ENCODE measurements around the gene OTOP1.
"Not testable (repeated sequence)": the region's sequence is repeated elsewhere in the genome, so short reads cannot be mapped to it uniquely, and the experiment has no call there.

The OTOP1 gene

DNA sequence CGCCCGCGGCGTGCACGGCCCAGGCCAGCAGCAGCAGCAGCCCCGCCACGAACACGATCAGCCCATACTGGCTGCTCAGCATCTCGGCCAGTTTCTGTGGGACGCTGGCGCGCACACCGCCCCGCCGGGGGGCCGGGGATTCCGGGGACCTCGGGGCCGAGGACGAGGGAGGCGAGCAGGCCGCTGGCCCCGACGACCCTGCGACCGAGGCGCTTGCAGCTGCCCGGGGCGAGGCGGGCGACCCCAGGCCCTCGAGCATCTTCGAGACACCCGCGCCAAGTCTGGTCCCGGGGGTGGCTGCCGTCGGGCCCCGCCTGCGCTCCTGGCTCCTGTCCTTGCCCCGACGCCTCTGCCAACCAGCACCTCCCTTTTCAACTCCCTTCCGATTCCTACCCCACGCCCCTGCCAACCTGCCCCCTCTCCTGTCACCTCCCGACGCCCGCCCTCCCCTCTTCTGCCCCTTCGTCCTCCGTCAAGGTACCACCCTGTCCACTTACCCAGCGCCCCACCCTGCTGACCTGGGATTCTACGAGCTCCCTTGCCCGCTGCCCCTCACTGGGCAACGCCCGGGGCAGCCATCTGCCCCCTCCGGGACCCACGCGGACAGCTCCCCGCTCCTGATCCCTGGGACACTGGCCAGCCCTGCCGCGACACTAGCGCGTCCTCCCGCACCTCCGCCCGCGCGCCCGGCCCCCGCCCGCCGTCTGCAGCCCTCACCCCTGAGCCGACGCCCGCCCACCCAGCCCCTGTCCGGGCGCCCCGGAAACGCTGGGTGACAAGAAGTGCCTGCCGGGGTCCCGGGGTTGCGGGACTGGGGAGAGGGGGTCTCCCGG lies at the start of gene OTOP1:
Gene OTOP1, minus strand, starts transcription at position 324 of the 833 bp plus-strand sequence. Its CDS starts 65 bp downstream, at position 259.
- no peak for DNase-seq (ENCODE audit: low read depth)

GRCh38 chr4:4274226-4274625 lies 47.5 kb upstream of the OTOP1 start:
- DNase-seq (ENCODE audit: low read depth) = no peak

DNA sequence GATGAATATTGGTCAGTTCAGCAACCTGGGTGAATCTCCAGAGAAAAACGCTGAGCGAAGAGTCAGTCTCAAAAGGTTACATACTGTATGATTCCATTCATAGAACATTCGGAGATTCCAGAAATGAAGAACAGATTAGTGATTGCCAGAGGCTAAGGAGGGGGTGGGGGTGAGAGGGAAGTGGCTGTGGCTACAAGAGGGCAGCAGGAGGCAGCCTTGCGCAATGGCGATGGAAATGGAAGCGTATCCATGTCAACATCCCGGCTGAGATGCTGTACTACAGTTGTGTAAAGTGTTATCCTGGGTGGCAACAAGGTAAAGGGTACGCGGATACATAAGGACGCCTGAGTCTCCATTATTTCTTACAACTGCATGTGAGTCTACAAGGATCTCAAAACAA lies 45.2 kb upstream of the OTOP1 start:
- DNase-seq (ENCODE audit: low read depth) = no peak

GRCh38 chr4:4270529-4270928 lies 43.8 kb upstream of the OTOP1 start:
- DNase-seq (ENCODE audit: low read depth) = no peak

DNA sequence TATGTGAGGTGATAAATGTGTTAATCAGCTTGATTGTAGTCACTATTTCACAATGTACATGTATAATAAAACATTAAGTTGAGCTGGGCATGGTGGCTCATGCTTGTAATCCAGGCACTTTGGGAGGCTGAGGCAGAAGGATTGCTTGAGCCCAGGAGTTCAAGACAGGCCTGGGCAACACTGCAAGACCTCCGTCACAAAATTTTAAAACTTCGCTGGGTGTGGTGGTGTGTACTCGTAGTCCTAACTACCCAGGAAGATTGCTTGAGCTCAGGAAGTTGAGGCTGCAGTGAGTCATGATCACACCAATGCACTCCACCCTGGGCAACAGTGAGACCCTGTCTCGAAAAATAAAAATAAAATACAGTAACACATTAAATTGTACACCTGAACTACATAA lies 43.1 kb upstream of the OTOP1 start:
- no peak for DNase-seq (ENCODE audit: low read depth)

DNA sequence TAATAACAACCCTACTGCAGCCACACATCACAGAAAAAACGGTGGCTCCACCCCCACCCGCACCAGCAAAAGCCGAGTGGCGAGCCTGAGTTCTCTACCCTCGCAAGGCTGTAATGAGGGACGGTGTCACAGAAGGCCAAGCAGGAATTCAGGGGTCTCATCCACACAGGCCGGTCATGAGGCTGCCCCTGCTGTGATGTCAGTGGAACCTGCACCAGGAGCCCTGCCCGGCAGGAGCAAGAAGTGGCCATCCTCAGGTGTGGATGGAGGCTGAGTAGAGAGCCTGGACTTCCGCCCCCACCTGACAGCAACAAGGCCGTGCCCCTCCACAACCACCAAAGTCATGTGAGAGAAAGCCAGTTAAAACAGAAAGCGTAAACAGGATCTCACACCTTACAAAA lies 42.6 kb upstream of the OTOP1 start:
- DNase-seq (ENCODE audit: low read depth) = peak; percentile 32

GRCh38 chr4:4268776-4269175 lies 42.0 kb upstream of the OTOP1 start:
- no peak for DNase-seq (ENCODE audit: low read depth)

- no peak for DNase-seq (ENCODE audit: low read depth)
Measured at GRCh38 chr4:4267981-4268380, 41.3 kb upstream of the OTOP1 start.

DNA sequence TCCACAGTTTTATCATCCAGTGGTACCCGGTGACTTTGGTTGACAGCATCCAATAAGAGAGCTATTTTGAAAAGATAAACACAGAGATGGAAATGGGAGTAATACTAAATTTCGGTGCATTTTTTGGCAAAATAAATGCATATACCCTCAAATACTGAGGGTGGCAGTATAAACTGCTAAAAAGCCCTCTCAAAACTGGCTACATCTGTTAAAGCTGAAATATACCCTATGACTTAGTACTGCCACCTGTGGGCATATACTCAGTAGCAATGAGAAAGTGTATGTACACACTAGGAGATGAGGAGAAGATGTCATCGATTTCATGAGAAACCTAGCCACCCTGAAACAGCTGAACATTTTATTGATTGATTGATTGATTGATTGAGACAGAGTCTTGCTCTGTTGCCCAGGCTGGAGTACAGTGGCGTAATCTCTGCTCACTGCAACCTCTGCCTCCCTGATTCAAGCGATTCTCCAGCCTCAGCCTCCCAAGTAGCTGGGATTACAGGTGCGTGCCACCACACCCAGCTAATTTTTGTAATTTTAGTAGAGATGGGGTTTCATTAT lies 33.5 kb upstream of the OTOP1 start:
- no peak for DNase-seq (ENCODE audit: low read depth)

DNA sequence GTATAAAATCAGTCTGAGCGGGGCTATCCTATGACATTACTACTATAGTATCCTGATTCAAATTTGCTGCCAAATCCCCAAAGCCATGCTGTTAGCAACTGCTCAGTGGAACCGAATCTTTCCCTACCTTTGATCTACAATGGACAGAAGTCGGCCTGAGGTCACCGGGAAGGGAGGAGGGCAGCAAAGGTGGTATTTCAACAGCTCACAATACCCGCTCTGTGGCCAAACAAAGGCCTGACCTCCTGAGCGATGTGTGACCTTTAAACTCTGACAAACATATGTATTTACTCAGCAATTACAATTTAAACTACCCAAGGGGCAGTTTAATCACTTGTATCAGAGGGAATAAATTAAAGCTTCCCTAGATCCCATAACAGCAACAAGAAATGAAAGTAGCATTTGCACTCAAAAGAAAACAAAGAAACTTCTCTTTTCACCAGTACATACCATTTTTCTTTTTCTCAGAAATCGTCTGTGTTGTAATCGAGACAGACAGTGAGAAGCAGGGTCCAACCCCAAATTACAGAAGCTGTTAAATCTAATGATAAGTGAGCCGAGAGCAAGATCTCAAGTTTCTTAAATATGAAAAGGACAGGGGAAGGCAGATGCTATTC lies 32.9 kb upstream of the OTOP1 start:
- DNase-seq (ENCODE audit: low read depth) = no peak

- not testable (repeated sequence) for DNase-seq (ENCODE audit: low read depth)
Measured at GRCh38 chr4:4257705-4258104, 31.0 kb upstream of the OTOP1 start.

DNA sequence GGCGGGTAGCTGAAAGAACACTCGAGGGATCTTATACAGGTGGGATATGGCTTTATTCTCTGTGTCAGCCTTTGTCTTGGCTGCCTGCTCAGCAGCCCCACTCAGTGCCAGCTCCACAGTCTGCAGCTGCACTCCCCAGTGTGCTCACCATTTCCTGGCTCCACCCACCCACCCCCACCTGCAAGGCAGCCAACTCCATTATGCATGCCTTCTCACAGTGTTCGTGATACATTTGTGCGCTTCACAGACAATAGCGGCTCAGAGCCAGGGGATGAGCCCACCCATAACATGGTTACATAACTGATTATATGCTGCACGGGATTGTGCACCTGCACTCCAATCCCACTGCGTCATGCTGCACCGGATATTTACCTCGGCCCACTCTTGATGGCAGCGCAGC lies 30.1 kb upstream of the OTOP1 start:
- no peak for DNase-seq (ENCODE audit: low read depth)

DNA sequence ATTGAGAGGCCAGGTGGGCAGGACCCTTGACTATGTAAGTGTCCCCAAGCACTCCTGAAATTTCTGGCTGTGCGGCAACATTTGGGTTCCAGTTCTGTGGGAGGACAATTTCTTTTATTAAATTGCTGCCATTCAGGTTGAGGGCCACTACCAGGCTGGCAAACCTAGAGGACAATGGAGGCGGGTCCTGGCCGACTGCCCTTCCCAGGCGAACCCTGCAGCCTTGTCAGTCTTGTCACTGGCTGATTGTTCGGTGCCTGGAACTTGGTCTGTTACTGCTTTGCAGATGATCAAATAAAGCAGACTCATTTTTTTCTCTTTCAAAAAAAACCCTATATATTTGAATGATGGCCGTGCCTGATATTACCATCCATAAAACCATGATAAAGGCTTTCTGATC lies 27.9 kb upstream of the OTOP1 start:
- no peak for DNase-seq (ENCODE audit: low read depth)

DNA sequence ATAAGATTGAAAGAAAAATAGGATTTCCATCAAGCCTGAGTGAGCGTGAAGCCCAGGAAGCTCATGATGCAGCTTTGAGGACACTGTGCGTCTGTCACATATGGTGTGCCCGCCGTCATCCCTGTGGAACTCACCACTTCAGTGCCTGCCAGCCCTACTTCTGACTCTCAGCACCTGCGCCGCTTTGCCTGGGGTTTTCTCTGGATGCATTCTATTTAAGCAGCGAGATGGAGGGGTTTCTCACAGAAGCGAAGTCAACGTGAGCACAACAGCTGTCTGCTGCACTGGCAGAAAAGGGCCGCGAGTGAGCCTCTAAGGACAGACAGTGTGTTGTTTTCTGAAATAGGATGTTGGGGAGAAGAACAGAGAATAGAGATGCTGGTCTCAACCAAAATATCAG lies 27.5 kb upstream of the OTOP1 start:
- DNase-seq (ENCODE audit: low read depth) = no peak

DNA sequence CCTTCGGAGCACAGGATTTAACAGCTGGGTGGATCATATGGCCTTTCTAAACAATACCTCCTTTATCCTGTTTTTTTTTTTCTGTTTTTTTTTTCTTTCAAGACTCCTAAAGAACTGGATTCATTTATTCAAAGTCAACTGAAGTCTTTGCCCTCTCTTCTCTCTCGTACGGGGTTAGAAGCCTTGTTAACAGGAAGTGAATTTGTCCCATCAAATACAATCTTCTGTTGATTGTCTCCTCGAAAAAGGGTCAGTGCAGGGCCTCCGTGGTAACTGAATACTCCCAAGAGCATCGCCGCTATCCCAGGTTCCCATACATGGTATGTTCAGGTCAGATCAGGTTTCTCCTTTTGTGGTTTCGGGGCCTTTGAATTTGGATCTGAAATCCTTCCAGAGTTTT lies 23.1 kb upstream of the OTOP1 start:
- no peak for DNase-seq (ENCODE audit: low read depth)

DNA sequence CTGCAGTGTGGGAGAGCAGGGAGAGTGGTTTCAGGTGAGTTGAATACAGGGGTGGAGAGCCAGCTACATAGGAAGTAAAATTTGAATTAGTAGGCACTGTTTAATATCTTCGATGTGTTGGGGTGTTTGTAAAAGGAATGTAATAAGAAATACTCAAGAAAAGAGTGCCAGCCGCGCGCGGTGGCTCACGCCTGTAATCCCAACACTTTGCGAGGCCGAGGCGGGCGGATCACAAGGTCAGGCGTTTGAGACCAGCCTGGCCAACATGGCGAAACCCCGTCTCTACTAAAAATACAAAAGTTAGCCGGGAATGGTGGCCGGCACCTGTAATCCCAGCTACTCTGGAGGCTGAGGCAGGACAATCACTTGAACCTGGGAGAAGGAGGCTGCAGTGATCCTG lies 22.6 kb upstream of the OTOP1 start:
- DNase-seq (ENCODE audit: low read depth) = not testable (repeated sequence)

GRCh38 chr4:4248885-4249203 lies 22.1 kb upstream of the OTOP1 start:
- DNase-seq (ENCODE audit: low read depth) = no peak

GRCh38 chr4:4248029-4248884 lies 21.5 kb upstream of the OTOP1 start, which contains the start of gene TMEM128:
Gene TMEM128, minus strand, starts transcription at chr4:4248223. Its CDS starts 21 bp downstream, at chr4:4248202.
- peak; percentile 87 for DNase-seq (ENCODE audit: low read depth)

GRCh38 chr4:4247696-4248028 lies 20.9 kb upstream of the OTOP1 start:
- no peak for DNase-seq (ENCODE audit: low read depth)

DNA sequence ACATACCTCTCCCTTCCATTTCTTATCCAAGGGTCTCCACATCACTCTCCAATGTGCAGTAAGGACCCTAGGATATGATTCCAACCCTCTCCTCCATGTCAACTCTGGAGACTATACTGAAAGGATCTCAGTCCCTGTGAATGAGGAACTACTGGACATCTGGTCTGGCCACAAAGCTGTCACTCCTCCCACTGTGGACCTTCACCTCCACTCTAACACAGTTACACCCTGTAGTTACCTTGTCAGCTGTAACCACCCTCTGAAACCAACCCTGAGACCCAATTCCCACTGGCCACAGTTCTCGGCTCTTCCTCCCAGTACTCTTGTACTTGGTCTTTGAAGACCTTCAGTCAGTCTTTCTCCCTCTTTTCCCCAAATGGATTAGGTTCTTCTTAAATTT lies 18.4 kb upstream of the OTOP1 start:
- DNase-seq (ENCODE audit: low read depth) = no peak

DNA sequence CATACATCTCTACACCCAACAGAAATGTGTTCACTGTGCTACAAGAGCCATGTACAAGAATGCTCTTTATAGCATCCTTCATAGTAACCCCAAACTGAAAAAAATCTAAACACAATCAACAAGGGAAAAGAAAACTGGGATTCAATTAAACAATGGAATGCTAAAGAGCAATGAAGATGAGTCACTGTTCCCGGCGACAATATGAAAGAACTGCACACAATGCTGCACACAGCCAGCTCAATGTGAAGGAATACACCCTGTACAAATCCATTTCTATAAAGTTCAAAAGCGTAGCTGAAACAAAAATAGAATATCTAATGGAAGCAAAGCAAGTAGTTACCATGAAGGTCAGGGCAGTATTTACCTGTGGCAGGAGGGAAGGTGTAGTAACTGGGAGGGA lies 12.8 kb upstream of the OTOP1 start:
- not testable (repeated sequence) for DNase-seq (ENCODE audit: low read depth)

DNA sequence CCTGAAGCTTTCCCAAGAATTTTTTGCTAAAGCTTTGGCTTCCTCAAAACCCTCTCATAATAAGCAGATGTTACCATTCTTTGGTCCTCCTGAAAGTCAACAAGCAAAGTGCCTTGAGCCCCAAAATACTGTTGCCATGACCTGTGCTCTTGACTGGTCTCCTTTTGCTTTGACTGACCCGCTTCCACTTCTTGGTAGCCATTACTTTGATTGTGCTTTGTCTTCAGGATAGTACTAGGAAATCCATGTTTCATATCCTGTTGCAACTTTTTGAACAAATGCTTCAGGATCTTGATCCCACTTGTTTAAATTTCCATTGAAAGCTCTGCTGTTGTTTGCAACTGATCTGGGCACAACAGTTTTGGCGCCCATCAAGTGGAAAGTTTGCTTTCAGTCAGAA lies 6.9 kb upstream of the OTOP1 start:
- DNase-seq (ENCODE audit: low read depth) = no peak

GRCh38 chr4:4228356-4228668 lies 1.6 kb upstream of the OTOP1 start:
- no peak for DNase-seq (ENCODE audit: low read depth)
